Adrenal gland (tissue), 5 donors: Measurements from ENCODE around the gene ZNF205.

Experiments used
- POLR2A ChIP-seq, 2 donors: fragments of 450-650 bp; IDR thresholded peaks; one replicate each; pipeline ENCODE4 v1.6.1; 2017; ENCODE audit warnings: antibody characterized with exemption in 2 of 2, mild to moderate bottlenecking in 2 of 2, moderate library complexity in 1 of 2
- TF ChIP-seq, protein P1 (sequence below), 6 experiments: fragments of 450-650 bp in 4 of 6; fragments of 200-600 bp in 2 of 6; sonication (generic) in 1 of 6; IDR thresholded peaks; 1 replicate in 5 of 6; 2 replicates in 1 of 6; pipeline versions ENCODE4 v1.5.1 to v1.8.0; 2016 to 2021; ENCODE audit warnings: antibody characterized with exemption in 6 of 6, mild to moderate bottlenecking in 2 of 6, moderate library complexity in 1 of 6
- donor health status: DM: no; HTN: no; CAD: no.

DNA sequence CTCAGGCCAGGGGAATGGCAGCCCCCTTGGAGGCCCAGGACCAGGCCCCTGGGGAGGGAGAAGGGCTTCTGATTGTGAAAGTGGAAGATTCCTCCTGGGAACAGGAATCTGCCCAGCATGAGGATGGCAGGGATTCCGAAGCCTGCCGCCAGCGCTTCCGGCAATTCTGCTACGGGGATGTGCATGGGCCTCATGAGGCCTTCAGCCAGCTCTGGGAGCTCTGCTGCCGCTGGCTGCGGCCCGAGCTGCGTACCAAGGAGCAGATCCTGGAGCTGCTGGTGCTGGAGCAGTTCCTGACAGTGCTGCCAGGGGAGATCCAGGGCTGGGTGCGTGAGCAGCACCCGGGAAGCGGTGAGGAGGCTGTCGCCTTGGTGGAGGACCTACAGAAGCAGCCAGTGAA lies 24.9 kb downstream of the ZNF205 start:
- TF ChIP-seq, protein P1, sequence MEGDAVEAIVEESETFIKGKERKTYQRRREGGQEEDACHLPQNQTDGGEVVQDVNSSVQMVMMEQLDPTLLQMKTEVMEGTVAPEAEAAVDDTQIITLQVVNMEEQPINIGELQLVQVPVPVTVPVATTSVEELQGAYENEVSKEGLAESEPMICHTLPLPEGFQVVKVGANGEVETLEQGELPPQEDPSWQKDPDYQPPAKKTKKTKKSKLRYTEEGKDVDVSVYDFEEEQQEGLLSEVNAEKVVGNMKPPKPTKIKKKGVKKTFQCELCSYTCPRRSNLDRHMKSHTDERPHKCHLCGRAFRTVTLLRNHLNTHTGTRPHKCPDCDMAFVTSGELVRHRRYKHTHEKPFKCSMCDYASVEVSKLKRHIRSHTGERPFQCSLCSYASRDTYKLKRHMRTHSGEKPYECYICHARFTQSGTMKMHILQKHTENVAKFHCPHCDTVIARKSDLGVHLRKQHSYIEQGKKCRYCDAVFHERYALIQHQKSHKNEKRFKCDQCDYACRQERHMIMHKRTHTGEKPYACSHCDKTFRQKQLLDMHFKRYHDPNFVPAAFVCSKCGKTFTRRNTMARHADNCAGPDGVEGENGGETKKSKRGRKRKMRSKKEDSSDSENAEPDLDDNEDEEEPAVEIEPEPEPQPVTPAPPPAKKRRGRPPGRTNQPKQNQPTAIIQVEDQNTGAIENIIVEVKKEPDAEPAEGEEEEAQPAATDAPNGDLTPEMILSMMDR (IDR thresholded peaks at IDR 0.05): no peak
- TF ChIP-seq POLR2A (IDR thresholded peaks at IDR 0.05): no peak
